HAP-1 (cell line): ENCODE results near the gene MZB1.
"Not testable (repeated sequence)": the region's sequence is repeated elsewhere in the genome, so short reads cannot be mapped to it uniquely, and the experiment has no call there.

ENCODE experiments used
- DNase-seq, 2 experiments: peaks; one replicate each; pipeline ENCODE4 v3.0.0-alpha.2; 2016 to 2020; ENCODE audit warnings: low spot score in 2 of 2
- H3K27me3 ChIP-seq: fragments of 250-450 bp; sonication (Bioruptor Pico); 2 replicates; pipeline ENCODE4 v1.5.1; 2020; ENCODE audit warnings: low read depth, mild to moderate bottlenecking, moderate library complexity
- H3K36me3 ChIP-seq: fragments of 250-450 bp; sonication (Bioruptor Pico); replicated peaks from 2 replicates; pipeline ENCODE4 v1.5.1; 2020; ENCODE audit warnings: mild to moderate bottlenecking
- H3K4me1 ChIP-seq: fragments of 250-450 bp; sonication (Bioruptor Pico); 2 replicates; pipeline ENCODE4 v1.5.1; 2020; ENCODE audit warnings: mild to moderate bottlenecking
- H3K4me3 ChIP-seq: fragments of 250-450 bp; sonication (Bioruptor Pico); 2 replicates; pipeline ENCODE4 v1.5.1; 2020; ENCODE audit warnings: mild to moderate bottlenecking, moderate library complexity
- H3K9me3 ChIP-seq: fragments of 250-450 bp; sonication (Bioruptor Pico); 2 replicates; pipeline ENCODE4 v1.5.1; 2020; ENCODE audit warnings: mild to moderate bottlenecking, moderate library complexity
- in situ Hi-C: fragments of 300-500 bp; cut with MboI; formaldehyde crosslinking; loops from 3 replicates; pipeline ENCODE4 v1.14.3; 2020; ENCODE audit warnings: low sequenced_read_pairs, inconsistent platforms, mixed read lengths

The MZB1 gene

DNA sequence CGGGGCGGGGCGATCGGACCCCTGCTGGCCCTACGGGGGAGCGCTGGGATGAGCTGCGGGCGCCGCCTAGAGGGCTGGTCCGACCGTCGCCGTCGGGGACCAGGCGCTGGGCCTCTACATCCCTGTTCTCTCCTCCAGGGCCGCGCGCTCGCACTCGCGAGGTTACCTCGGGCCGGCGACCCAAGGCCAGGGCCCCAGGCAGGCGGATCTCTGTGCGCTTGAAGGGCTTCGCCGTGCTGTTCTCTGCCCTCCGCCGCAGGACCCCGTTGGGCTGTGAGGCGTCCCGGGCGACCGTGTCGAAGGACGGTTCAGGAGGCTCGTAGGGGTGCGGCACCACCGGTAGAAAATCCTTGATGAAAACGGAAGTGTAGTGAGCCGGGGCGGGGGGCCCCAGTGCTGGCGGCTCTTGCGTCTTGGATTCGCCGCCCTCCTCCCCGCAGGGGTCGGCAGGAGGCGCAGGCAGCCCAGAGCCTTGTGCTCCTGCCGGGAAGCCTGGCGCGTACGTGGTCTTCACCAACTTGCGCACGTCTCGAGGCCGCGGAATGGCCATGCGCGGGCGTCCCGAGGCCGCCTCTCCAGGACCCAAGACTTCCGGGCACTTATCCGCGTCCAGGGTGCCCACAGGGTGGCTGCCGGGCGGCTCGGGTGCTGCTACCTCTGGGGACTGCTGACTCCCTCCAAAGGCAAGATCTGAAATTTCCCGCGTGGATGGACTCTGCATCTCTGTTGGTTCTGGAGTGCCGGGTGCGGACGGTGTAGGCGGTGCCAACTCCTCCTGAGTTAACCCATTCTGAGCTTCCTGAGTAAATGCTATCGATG is 3.2 kb upstream of the MZB1 start:
- no peaks in the 10 kb centered on the region for H3K27me3 ChIP-seq
- H3K9me3 ChIP-seq, result no peaks in the 10 kb centered on the region
- peak; percentile 54 to 94 for DNase-seq
- in situ Hi-C loops, result no loop called here
- H3K4me1 ChIP-seq, result peaks cover 4% of the 10 kb centered on the region
- no peaks in the 10 kb centered on the region for H3K36me3 ChIP-seq
- H3K4me3 ChIP-seq, result peak overlapping the region; percentile 30

DNA sequence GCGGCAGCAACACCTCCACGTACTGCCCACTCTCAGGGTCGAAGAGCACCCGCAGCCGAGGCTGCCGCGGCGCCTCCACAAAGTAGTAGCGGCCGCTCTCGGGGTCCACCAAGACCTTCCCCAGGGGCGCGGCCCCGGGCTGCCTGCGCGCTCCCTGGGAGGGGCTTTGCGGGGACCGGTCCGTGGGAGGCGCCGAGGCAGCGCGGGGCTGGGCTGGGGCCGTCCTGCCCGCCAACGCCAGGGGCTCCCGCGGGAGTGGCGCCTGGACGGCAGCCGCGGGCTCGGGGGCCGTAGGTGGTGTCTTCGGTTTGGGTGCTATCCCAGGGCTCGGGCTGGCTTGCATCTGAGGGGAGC is 2.6 kb upstream of the MZB1 start:
- H3K9me3 ChIP-seq, result no peaks in the 10 kb centered on the region
- no peaks in the 10 kb centered on the region for H3K27me3 ChIP-seq
- H3K36me3 ChIP-seq, result no peaks in the 10 kb centered on the region
- no peak for DNase-seq
- in situ Hi-C loops, result no loop called here
- peaks cover 4% of the 10 kb centered on the region for H3K4me1 ChIP-seq
- H3K4me3 ChIP-seq, result peak overlapping the region; percentile 30

DNA sequence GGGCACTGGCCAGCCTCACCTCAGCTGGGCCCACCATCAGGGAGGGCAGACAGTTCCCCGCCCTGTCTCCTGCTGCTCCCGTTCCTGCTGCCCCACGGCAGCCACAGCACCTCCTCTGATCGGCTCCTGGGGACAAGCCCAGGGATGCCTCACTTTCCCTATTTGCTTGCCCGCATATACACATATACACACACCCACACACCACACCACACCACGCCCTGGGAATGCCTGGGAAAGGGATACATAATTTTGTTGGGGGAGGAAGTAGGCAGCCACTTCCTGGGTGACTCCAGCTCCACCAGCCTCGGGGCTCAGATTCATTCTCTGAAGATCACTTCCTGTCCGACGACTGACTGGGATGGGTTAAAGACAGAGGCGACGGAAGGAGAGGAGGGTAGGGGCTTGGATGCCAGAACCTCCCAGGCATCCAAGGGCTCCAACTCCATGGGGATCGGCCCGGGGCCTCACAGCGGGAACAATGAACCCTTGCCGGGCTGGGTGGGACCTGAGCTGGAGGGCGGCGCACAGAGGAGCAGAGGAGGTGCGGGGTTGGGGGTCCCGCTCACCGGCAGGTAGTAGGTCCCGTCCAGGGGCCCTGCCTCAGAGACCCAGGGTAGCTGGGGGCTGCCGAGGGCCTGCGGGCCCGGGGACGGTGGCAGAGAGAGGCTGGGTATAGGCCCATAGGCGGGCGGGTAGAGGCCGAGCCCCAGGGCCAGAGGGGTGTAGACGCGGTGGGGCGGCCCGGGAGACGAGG is 2.0 kb upstream of the MZB1 start:
- H3K4me1 ChIP-seq, result peaks cover 4% of the 10 kb centered on the region
- in situ Hi-C loops, result no loop called here
- peak overlapping the region; percentile 30 for H3K4me3 ChIP-seq
- H3K9me3 ChIP-seq, result no peaks in the 10 kb centered on the region
- no peaks in the 10 kb centered on the region for H3K27me3 ChIP-seq
- H3K36me3 ChIP-seq, result no peaks in the 10 kb centered on the region
- DNase-seq, result no peak

DNA sequence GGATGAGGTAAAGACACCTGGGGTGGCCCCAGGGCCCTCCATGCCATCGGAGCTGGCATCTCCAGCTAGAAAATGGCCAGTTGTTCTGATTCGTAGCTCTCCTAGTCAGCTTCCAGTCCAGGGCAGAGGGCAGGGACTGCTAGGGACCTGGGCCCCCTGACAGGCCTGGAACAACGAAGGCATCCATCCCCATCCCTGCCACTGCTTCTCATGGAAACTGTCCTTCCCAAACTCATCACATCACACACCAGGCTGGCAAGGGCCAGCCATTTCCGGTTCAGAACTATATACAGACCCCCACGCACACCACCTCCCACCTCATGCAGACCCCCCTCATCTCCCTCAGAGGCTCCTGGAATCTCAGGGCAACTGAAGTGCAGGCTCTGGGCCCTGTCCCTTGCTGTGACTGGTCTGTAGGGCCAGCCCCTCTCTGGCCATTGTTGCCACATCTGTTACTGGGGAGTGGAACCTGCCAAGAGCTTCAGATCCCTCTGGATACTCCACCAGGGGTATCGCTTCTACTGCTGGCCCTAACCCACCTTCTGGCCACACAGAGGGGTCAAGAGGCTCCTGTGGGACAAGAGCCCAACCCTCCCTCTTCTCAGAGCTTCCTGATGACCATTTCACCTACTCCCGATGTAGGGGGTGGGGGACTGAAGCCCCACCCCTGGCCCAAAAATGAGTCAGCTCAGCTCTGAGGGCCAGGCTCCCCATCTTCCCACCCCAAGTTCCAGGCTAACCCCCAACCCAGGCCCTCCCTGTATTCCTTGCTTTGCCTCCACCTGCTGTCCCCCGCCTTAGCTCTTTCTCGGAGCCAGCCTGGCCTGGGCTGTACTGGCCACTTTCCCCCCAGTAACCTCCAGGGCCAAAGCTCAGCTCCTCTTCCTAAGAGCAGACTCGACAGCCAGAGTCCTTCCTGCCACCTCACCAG is 1.2 kb upstream of the MZB1 start:
- no peak overlapping the region for H3K4me3 ChIP-seq
- peaks cover 4% of the 10 kb centered on the region for H3K4me1 ChIP-seq
- DNase-seq, result no peak
- in situ Hi-C loops, result no loop called here
- H3K27me3 ChIP-seq, result no peaks in the 10 kb centered on the region
- no peaks in the 10 kb centered on the region for H3K9me3 ChIP-seq
- H3K36me3 ChIP-seq, result no peaks in the 10 kb centered on the region

DNA sequence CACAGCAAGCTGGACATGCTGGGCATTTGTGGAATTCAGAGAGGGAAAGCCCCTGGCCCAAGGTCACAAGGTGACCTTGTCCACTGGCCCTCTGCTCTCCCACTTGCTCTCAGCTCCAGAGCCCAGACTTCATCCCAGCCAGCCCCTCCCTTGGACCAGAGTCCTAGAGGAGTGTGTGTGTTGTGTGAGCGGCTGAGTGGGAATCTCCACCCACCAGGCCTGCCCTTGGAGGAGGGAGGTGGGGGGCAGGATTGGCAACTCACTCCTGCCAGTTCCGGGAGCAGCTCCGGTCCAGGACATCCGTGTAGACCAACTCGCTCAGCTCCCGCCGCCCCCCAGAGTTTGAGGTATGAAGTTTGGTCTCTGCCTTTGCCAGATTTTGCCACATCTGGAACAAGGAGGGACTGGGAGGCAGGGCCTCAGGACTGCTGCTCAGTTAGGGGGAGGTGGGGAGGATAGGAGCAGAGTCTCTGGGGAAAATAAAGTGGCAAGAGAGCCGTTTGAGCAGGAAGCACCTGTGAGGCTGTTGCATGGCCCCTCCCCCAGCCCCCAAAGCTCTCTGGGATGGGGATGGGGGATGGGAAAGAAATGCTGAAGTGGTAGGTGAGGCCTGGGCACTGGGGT is 1.4 kb downstream of the MZB1 start:
- H3K36me3 ChIP-seq, result no peaks in the 10 kb centered on the region
- DNase-seq, result no peak
- no peaks in the 10 kb centered on the region for H3K9me3 ChIP-seq
- H3K4me1 ChIP-seq, result peaks cover 4% of the 10 kb centered on the region
- in situ Hi-C loops, result no loop called here
- H3K27me3 ChIP-seq, result no peaks in the 10 kb centered on the region
- H3K4me3 ChIP-seq, result no peak overlapping the region

DNA sequence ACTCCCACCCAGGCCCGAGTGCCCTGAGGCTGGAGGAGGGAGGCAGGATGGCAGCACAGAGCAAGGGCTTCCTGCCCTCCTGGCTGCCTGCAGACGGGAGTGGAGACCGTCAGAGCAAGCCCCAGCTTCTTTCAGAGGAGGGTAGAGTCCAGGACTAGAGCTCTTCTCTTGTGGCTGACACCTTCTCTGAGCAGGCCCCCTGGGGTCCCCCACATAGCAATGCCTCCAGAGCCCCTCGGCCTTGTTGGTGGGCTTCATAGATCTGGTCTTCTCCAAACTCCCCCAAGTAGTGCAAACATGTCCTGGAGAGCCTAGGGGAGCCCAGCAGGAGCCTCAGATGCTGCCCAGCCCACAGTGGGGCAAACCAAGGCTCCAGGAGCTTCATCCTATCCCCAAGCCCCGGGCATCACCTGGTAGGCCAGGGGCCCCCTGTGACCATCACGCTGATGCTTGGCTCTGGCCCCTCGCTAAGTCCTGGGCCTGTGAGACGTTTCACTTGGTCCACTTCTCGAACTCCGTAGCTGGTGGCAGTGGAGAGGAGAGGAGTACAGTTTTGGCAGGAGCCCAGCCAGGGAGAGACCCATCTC is 2.0 kb downstream of the MZB1 start:
- H3K9me3 ChIP-seq, result no peaks in the 10 kb centered on the region
- in situ Hi-C loops, result no loop called here
- peaks cover under 1% of the 10 kb centered on the region; the same call in 1 of the 2 replicates for H3K4me1 ChIP-seq
- H3K27me3 ChIP-seq, result no peaks in the 10 kb centered on the region
- no peak for DNase-seq
- H3K4me3 ChIP-seq, result no peak overlapping the region
- no peaks in the 10 kb centered on the region for H3K36me3 ChIP-seq

DNA sequence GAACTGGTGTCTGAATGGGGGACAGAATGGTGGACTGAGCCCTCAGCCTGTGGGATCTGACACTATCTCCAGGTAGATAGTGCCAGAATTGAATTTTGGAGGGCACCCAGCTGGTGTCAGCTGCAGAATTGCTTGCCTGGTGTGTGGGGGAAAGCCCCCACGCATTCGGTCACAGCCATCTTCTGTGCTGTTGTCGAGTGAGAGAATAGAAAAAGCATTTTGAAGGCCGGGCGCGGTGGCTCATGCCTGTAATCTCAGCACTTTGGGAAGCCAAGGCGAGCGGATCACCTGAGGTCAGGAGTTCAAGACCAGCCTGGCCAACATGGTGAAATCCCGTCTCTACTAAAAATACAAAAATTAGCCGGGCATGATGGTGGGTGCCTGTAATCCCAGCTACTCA is 2.8 kb downstream of the MZB1 start:
- H3K27me3 ChIP-seq, H3K36me3 ChIP-seq, H3K9me3 ChIP-seq, H3K4me3 ChIP-seq, in situ Hi-C loops, DNase-seq, H3K4me1 ChIP-seq: not testable (repeated sequence)

DNA sequence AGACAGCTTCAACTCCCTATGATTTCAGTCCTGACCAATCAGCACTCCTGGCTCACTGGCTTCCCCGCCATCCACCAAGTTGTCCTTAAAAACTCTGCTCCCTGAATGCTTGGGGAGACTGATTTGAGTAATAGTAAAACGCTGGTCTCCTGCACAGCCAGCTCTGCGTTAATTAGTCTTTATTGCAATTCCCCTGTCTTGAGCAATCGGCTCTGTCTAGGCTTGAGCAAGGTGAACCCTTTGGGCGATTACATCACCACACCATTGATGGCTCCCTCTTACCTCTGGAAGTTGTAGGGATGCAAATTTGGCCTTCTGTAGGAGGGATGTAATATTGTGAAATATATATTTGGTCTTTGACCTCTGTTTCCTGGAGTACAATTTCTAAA is 3.7 kb downstream of the MZB1 start:
- Histone ChIP-seq H3K27me3 (no peaks in the 10 kb centered on the region), H3K4me1 (no peaks in the 10 kb centered on the region), H3K9me3 (no peaks in the 10 kb centered on the region), H3K36me3 (no peaks in the 10 kb centered on the region), H3K4me3 (no peak overlapping the region)
- no peak for DNase-seq
- in situ Hi-C loops, result no loop called here

DNA sequence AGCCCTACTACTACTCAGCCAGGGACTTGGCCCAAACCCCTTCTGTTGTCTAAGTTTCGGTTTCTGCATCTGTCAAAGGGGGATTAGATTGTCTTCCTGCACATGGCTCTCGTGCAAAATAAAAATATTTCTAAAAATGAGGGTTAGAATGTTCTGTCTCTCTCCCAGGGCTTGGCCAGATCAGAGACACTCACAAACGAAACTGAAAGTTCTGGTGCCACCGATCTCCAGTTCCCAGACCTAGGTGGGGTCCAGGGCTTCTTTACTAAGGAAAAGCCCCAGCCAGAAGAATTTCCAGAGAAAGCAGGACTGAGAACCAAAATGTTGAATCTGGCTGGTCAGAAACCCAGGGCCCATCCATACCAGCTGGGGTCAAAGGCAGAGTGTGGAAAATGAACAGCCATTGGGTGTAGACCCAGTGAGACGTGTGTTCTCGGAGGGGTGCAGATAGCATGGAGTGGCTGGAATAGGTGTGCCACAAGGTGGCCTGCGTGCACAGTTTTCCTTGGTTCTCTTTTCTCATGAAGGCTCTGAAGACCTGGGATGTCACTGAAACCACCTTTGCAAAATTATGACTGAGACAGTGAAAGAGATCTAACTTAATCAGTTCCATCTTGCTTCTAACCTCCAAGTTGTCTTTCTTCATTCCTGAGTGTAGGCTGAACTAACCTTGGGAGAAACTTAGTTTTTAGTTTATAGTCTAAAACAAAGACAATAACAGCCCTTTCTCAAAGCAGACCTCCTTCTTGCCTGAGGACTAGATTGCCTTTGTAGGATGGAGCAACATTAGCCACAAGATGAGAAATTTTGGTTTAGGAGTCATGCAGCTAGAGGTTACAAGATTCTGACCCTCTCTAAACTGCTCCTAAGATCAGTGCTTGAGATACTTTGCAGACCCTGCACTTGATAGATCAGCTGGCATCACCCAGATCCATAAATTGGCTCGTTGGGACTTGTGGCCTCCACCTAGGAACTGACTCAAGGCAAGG is 4.4 kb downstream of the MZB1 start:
- DNase-seq, result no peak
- Histone ChIP-seq H3K9me3 (no peaks in the 10 kb centered on the region), H3K36me3 (no peaks in the 10 kb centered on the region), H3K27me3 (no peaks in the 10 kb centered on the region), H3K4me1 (no peaks in the 10 kb centered on the region), H3K4me3 (no peak overlapping the region)
- in situ Hi-C loops, result no loop called here

DNA sequence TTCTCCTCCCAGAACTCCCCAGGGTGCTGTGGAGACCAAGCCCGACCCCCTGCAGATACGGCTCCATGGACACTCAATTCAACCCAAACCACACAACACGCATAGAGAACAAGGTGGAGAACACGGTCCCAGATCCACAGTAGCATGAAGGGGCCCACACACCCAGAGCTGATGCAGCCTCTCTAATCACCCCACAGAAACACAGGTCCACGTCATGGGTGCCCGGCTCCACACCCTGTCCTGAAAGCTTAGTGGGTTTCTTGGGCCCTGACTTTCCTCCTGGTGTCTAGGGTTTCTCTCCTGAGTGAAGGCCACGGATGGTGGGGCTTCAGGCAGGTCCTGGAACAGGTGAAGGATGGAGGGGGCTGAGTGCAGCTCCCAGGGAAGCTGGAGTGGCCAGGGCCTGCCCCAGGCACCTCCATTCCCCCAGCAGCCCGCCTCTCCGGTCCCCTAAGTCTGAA is 5.1 kb downstream of the MZB1 start:
- in situ Hi-C loops, result no loop called here
- no peak overlapping the region for H3K4me3 ChIP-seq
- no peaks in the 10 kb centered on the region for H3K4me1 ChIP-seq

DNA sequence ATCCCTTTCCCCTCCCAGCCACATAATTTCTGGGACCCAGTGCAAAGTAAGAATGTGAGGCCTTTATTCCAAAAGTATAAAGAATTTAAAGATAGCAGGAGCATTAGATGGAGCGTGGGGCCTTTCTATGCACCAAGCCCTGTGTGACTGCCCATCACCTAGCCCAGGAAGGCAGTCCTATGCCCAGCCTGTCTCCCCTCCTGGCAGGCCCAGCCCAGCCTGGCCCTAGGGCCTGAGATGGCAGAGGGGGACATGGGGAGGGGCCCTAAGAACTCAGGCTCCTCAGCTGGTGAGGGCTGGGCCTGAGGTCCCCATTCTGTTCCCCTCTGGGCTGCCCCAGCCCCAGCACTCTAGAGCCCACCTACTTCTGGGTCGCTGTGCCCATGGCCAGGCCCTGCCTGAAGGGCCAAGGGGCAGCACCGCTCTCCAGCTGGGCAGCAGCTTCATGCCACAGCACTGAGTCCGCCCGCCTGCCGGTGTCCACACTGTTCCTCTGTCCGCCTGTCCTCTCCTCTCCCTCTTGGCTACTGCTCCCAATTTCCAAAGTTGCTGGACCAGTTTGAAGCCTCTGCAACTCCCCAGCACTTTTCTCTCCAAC is 5.6 kb downstream of the MZB1 start:
- Histone ChIP-seq H3K4me1 (no peaks in the 10 kb centered on the region), H3K9me3 (no peaks in the 10 kb centered on the region), H3K36me3 (no peaks in the 10 kb centered on the region), H3K4me3 (no peak overlapping the region), H3K27me3 (no peaks in the 10 kb centered on the region)
- in situ Hi-C loops, result no loop called here
- DNase-seq, result no peak

More for the DNA sequence above, 5.1 kb downstream of the MZB1 start:
- Histone ChIP-seq H3K27me3 (no peaks in the 10 kb centered on the region), H3K36me3 (no peaks in the 10 kb centered on the region), H3K9me3 (no peaks in the 10 kb centered on the region)
- no peak for DNase-seq
